ENCODE data around the gene CES2. TPM values are rescaled to one million over a fixed set of nuclear protein-coding genes. Genes with fewer than 3 reads are reported as not detected.

Gene CES2
- total and polyA plus RNA-seq, 2 of the 8 experiments (the other 6 are each of a cell fraction or from before 2014, with no cell fraction given), result 8.6 to 14.7 TPM

DNA sequence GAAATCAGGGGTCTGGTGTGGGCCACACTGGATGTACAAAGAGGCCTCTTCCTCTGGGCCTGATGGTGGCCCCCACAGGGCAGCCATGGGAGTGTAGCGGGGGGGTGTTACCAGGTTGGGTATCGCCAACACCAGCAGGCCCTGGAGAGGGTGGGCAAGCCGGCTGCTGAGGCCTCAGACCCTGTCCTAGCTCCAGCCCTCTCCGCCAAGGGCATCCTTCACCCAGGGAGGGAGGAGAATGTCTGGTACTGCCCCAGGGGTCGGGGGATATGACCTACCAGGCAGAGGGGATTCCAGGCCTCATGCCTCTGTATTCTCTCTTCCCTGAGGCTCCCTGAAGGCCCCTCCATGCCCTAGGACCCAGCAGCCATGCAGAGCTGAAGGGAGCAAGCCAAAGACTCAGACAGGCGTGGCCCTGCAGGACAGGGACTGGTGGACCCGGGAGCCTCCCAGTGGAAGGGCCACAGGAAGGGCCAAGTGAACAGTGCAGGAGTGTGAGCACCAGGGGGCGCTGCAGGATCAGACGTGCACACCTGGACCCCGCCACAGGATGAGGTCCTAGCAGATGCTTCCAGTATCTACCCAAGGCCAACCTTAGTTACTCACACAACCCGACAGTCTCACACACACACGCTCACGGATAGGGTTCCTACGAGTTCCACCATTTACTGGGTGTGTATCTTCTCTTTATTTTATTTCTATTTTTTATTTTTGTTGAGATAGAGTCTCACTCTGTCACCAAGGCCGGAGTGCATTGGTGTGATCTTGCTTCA, 42.2 kb downstream of the CES2 start:
- Histone ChIP-seq H3K79me2 (ENCODE audit: control insufficient read depth in 1 of 2, insufficient read depth in 2 of 2, low read length in 2 of 2) (no peaks in the 10 kb centered on the region), H3K27ac (ENCODE audit: low read depth, low read length) (no peak overlapping the region), H4K8ac (ENCODE audit: extremely low read depth, insufficient read depth, low read length) (no peak overlapping the region), H3K23me2 (ENCODE audit: low read depth, low read length) (no peaks in the 10 kb centered on the region), H3K36me3 (ENCODE audit: control insufficient read depth in 2 of 4, insufficient read depth in 4 of 4, low read length in 3 of 4) (no peaks in the 10 kb centered on the region), H3K4me1 (replicated peaks in 1 of 4; ENCODE audit: control insufficient read depth in 3 of 4, insufficient read depth in 4 of 4, low read length in 3 of 4) (no peaks in the 10 kb centered on the region; a peak in 1 of 7 replicates), H2AFZ (ENCODE audit: low read length) (no peak overlapping the region), H2BK20ac (ENCODE audit: low read length) (no peak overlapping the region), H3K56ac (replicated peaks; ENCODE audit: insufficient read length, low read depth, low read length) (no peak overlapping the region), H4K91ac (replicated peaks; ENCODE audit: insufficient read length, low read length) (no peak overlapping the region), H2BK120ac (replicated peaks; ENCODE audit: low read depth, low read length) (no peak overlapping the region), H3K23ac (ENCODE audit: insufficient read length) (no peak overlapping the region), H3K18ac (ENCODE audit: extremely low read depth, low read length) (no peak overlapping the region), H2BK15ac (ENCODE audit: low read length) (no peak overlapping the region), H4K20me1 (replicated peaks in 1 of 2; ENCODE audit: control insufficient read depth in 1 of 2, insufficient read depth in 2 of 2, low read length in 2 of 2) (no peaks in the 10 kb centered on the region), H4K5ac (ENCODE audit: insufficient read length, low read depth, low read length) (no peak overlapping the region), H3K27me3 (replicated peaks in 1 of 4; ENCODE audit: control insufficient read depth in 3 of 4, extremely low read depth in 1 of 4, insufficient read depth in 3 of 4, low read length in 3 of 4) (no peaks in the 10 kb centered on the region), H3K79me1 (ENCODE audit: low read depth, low read length) (no peaks in the 10 kb centered on the region), H2BK5ac (ENCODE audit: low read depth, low read length) (no peak overlapping the region), H3K9ac (replicated peaks in 1 of 4; ENCODE audit: extremely low read depth in 1 of 4, low read depth in 3 of 4, low read length in 3 of 4) (no peak overlapping the region), H3K4me2 (ENCODE audit: insufficient read depth in 1 of 2, low read depth in 2 of 2, low read length in 2 of 2) (no peak overlapping the region), H3K14ac (ENCODE audit: insufficient read length) (no peak overlapping the region), H3K4me3 (ENCODE audit: extremely low read depth in 1 of 4, insufficient read depth in 2 of 4, low read depth in 3 of 4, low read length in 4 of 4) (no peak overlapping the region), H2AK5ac (ENCODE audit: low read depth, low read length) (no peak overlapping the region), H3K4ac (replicated peaks; ENCODE audit: insufficient read length, low read depth, low read length) (no peak overlapping the region), H2BK12ac (ENCODE audit: low read depth, low read length) (peak overlapping the region; percentile 21; the same call in 1 of the 2 replicates), H3K9me3 (ENCODE audit: insufficient read depth in 2 of 2, low read depth in 1 of 2, low read length in 1 of 2) (no peaks in the 10 kb centered on the region)
- ChIA-PET CTCF (ENCODE audit: partially characterized antibody) (interaction anchor here (0.6 to 10.2 kb wide), 39 partner anchors 8 to 404 kb away, joined by 3 to 130 read pairs (median 4); partner anchors contain the start of genes B3GNT9, CES3, CES4A and ELMO3), POLR2A (ENCODE audit: partially characterized antibody) (interaction anchor here (1.3 to 1.6 kb wide), 2 partner anchors 35 to 220 kb away, joined by 3 to 6 read pairs; no protein-coding TSS in a partner anchor)
- FAIRE-seq (peak; percentile 65), DNase-seq (ENCODE audit: low read depth in 1 of 2, low spot score in 2 of 2) (peak; percentile 56 to 98)
- 42% methylated on average over 15 of the region's 15 CpGs; no CpG with 5 or more reads in 1 of the 2 experiments for WGBS, 2 experiments (ENCODE audit: extremely low coverage in 1 of 2, insufficient coverage in 1 of 2, insufficient read length in 1 of 2, insufficient replicate concordance in 2 of 2, low coverage in 1 of 2, low lambda C conversion rate in 2 of 2, missing lambda C conversion rate in 1 of 2)
- TF ChIP-seq SIN3A (conservative IDR thresholded peaks at IDR 0.05 in 1 of 2, IDR thresholded peaks at IDR 0.05 in 1 of 2; ENCODE audit: low read depth in 1 of 2, low read length in 2 of 2), result no peak
- 0 out of 2 replicates have a peak, but pooled peaks have one; percentile 32 for TF ChIP-seq GABPA (IDR thresholded peaks at IDR 0.05; ENCODE audit: borderline replicate concordance, insufficient read depth, low read length)
- TF ChIP-seq SIRT6 (IDR thresholded peaks at IDR 0.05; ENCODE audit: low read length), result no peak
- peak; percentile 50; the same call in 1 of the 2 replicates for TF ChIP-seq CHD2 (IDR thresholded peaks at IDR 0.05; ENCODE audit: low read length)
- TF ChIP-seq RAD21 (IDR thresholded peaks at IDR 0.05 in 1 of 2, conservative IDR thresholded peaks at IDR 0.05 in 1 of 2; ENCODE audit: low read depth in 2 of 2, low read length in 2 of 2), result peak; percentile 99 to 100
- TF ChIP-seq CTCF (IDR thresholded peaks at IDR 0.05; ENCODE audit: control extremely low read depth in 1 of 3, insufficient read depth in 1 of 3, low read depth in 1 of 3, low read length in 3 of 3), result peak; percentile 94 to 98 (median 97)

Measured in H1 (cell line).